ENCODE measurements around the gene CACNG4. TPM values are rescaled to one million over a fixed set of nuclear protein-coding genes. Genes with fewer than 3 reads are reported as not detected.

Gene CACNG4
- total and polyA plus RNA-seq, 9 of the 15 experiments (the other 6 are each of a cell fraction or from before 2014, with no cell fraction given), result 0.07 TPM; not detected in 8

DNA sequence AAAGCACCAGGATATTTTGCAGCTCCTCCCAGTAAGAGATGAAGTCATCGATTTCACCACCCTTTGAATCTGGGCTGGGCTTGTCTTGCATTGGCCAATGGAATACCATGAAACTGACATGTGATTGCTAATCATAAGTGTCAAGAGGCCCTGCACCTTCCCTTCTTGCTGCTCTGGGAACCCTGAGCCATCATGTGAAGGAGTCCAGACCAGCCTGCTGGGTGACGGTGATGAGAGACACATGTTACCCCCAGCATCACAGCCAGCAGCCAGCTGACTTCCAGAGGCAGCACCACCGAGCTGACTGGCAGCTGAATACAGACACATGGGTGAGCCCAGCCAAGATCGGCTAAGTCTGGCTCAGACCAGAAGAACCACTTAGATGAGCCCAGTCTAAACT is 43.6 kb upstream of the CACNG4 start:
- intact Hi-C loops (cut with micrococcal nuclease) (no loop called here), in situ Hi-C loops (cut with MboI) (no loop called here)
- no TSS peak for BruUV-seq (replicated peaks)
- Histone ChIP-seq H4K20me1 (replicated peaks; ENCODE audit: control insufficient read depth, insufficient read depth, low read length) (no peaks in the 10 kb centered on the region), H3K27ac (ENCODE audit: extremely low read depth, low read depth, low read length) (no peak overlapping the region), H3K4me2 (ENCODE audit: insufficient read depth, low read length) (no peak overlapping the region), H3K9me3 (replicated peaks; ENCODE audit: control insufficient read depth, insufficient read depth, low read depth, low read length) (no peaks in the 10 kb centered on the region), H3K4me1 (replicated peaks in 1 of 2; ENCODE audit: control insufficient read depth in 2 of 2, insufficient read depth in 2 of 2, low read length in 2 of 2) (no peaks in the 10 kb centered on the region), H3K79me2 (ENCODE audit: control insufficient read depth, insufficient read depth, low read length) (no peaks in the 10 kb centered on the region), H3K9ac (ENCODE audit: insufficient read depth in 1 of 2, low read depth in 2 of 2, low read length in 2 of 2) (no peak overlapping the region), H3K36me3 (ENCODE audit: control insufficient read depth, insufficient read depth, low read length) (no peaks in the 10 kb centered on the region), H3K4me3 (no peak overlapping the region), H2AFZ (ENCODE audit: low read depth, low read length) (no peak overlapping the region), H3K9me1 (ENCODE audit: control insufficient read depth, insufficient read depth, low read length) (no peaks in the 10 kb centered on the region), H3K27me3 (ENCODE audit: control insufficient read depth in 2 of 2, insufficient read depth in 2 of 2, low read length in 2 of 2) (peaks cover 12 to 37% of the 10 kb centered on the region in 2 experiments; a peak in 4 of 5 replicates)
- ChIA-PET POLR2A (interaction anchor here (0.6 to 1.0 kb wide), 2 partner anchors 15 to 85 kb away, joined by 3 read pairs; no protein-coding TSS in a partner anchor), CTCF (ENCODE audit: low intra/inter-chr PET ratio) (no interaction called here)
- 2% methylated on average over 4 of the region's 4 CpGs for WGBS (ENCODE audit: insufficient coverage, low coverage, missing lambda C conversion rate)
- ATAC-seq (peak; percentile 36; the same call in 1 of the 3 replicates), FAIRE-seq (no peak), DNase-seq (ENCODE audit: extremely low read depth in 1 of 4, low spot score in 3 of 4) (no peak)
- TF ChIP-seq CEBPG (CRISPR knock-in tag; IDR thresholded peaks at IDR 0.05) (no peak), CEBPG (tag; conservative IDR thresholded peaks at IDR 0.05 in 1 of 2, IDR thresholded peaks at IDR 0.05 in 1 of 2) (0 out of 4 replicates have a peak, but pooled peaks of 1 of the 2 experiments have one; percentile 23), PHB2 (IDR thresholded peaks at IDR 0.05; ENCODE audit: low read depth) (no peak)
- TF ChIP-seq, protein P1, sequence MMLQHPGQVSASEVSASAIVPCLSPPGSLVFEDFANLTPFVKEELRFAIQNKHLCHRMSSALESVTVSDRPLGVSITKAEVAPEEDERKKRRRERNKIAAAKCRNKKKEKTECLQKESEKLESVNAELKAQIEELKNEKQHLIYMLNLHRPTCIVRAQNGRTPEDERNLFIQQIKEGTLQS (IDR thresholded peaks at IDR 0.05), result peak; percentile 12; the same call in 1 of the 2 replicates
- TF ChIP-seq, protein P1 (CRISPR knock-in tag; conservative IDR thresholded peaks at IDR 0.05), result no peak

- BruUV-seq (replicated peaks), result no TSS peak
- ATAC-seq, result no peak
- WGBS (ENCODE audit: insufficient coverage, low coverage, missing lambda C conversion rate), result 0% methylated on average over 1 of the region's 1 CpG
- no peaks in the 10 kb centered on the region for H3K9me1 ChIP-seq (ENCODE audit: control insufficient read depth, insufficient read depth, low read length)
- H3K4me2 ChIP-seq (ENCODE audit: insufficient read depth, low read length), result no peak overlapping the region
- CTCF ChIA-PET (ENCODE audit: low intra/inter-chr PET ratio), result no interaction called here
- H4K20me1 ChIP-seq (replicated peaks; ENCODE audit: control insufficient read depth, insufficient read depth, low read length), result no peaks in the 10 kb centered on the region
- POLR2A ChIA-PET, result no interaction called here
- H3K79me2 ChIP-seq (ENCODE audit: control insufficient read depth, insufficient read depth, low read length), result no peaks in the 10 kb centered on the region
- no peaks in the 10 kb centered on the region for H3K9me3 ChIP-seq (replicated peaks; ENCODE audit: control insufficient read depth, insufficient read depth, low read depth, low read length)
- no peak overlapping the region for H3K27ac ChIP-seq (ENCODE audit: extremely low read depth, low read depth, low read length)
- H3K9ac ChIP-seq (ENCODE audit: insufficient read depth in 1 of 2, low read depth in 2 of 2, low read length in 2 of 2), result no peak overlapping the region
- H3K4me3 ChIP-seq, result no peak overlapping the region
- intact Hi-C loops (cut with micrococcal nuclease), result no loop called here
- H3K27me3 ChIP-seq (ENCODE audit: control insufficient read depth in 2 of 2, insufficient read depth in 2 of 2, low read length in 2 of 2), result peaks cover under 1 to 18% of the 10 kb centered on the region in 2 experiments; a peak in 3 of 5 replicates
- no peak for FAIRE-seq
- no peaks in the 10 kb centered on the region for H3K4me1 ChIP-seq (replicated peaks in 1 of 2; ENCODE audit: control insufficient read depth in 2 of 2, insufficient read depth in 2 of 2, low read length in 2 of 2)
- in situ Hi-C loops (cut with MboI), result no loop called here
- no peaks in the 10 kb centered on the region for H3K36me3 ChIP-seq (ENCODE audit: control insufficient read depth, insufficient read depth, low read length)
- H2AFZ ChIP-seq (ENCODE audit: low read depth, low read length), result no peak overlapping the region
- no peak for DNase-seq (ENCODE audit: extremely low read depth in 1 of 4, low spot score in 3 of 4)
- TF ChIP-seq ZNF717 (CRISPR knock-in tag; IDR thresholded peaks at IDR 0.05) (no peak), TEAD2 (tag; IDR thresholded peaks at IDR 0.05) (no peak), CBX2 (IDR thresholded peaks at IDR 0.05; ENCODE audit: insufficient read depth, low read length, poor library complexity, severe bottlenecking) (no peak), HMBOX1 (IDR thresholded peaks at IDR 0.05) (no peak), GABPB2 (CRISPR knock-in tag; conservative IDR thresholded peaks at IDR 0.05) (no peak), FOS (IDR thresholded peaks at IDR 0.05; ENCODE audit: extremely low read depth, insufficient read length) (no peak)
- TF ChIP-seq, protein P2, sequence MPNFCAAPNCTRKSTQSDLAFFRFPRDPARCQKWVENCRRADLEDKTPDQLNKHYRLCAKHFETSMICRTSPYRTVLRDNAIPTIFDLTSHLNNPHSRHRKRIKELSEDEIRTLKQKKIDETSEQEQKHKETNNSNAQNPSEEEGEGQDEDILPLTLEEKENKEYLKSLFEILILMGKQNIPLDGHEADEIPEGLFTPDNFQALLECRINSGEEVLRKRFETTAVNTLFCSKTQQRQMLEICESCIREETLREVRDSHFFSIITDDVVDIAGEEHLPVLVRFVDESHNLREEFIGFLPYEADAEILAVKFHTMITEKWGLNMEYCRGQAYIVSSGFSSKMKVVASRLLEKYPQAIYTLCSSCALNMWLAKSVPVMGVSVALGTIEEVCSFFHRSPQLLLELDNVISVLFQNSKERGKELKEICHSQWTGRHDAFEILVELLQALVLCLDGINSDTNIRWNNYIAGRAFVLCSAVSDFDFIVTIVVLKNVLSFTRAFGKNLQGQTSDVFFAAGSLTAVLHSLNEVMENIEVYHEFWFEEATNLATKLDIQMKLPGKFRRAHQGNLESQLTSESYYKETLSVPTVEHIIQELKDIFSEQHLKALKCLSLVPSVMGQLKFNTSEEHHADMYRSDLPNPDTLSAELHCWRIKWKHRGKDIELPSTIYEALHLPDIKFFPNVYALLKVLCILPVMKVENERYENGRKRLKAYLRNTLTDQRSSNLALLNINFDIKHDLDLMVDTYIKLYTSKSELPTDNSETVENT (CRISPR knock-in tag; IDR thresholded peaks at IDR 0.05), result no peak
These were observed 40.6 kb upstream of the CACNG4 start for GRCh38 chr17:66923886-66924285.

All from K562 (cell line).